HepG2 (cell line): ENCODE data around the gene RERE. TPM values are rescaled to one million over a fixed set of nuclear protein-coding genes. Genes with fewer than 3 reads are reported as not detected.

ENCODE experiments used
- CHD4 ChIP-seq: fragments of 200-600 bp; sonication (generic); IDR thresholded peaks from 2 replicates; pipeline ENCODE4 v1.7.0; 2017; ENCODE audit warnings: mild to moderate bottlenecking, low read length, borderline replicate concordance
- FOSL2 ChIP-seq: sonication (generic); formaldehyde crosslinking; IDR thresholded peaks from 2 replicates; pipeline ENCODE4 v1.4.0; 2020; ENCODE audit warnings: missing genetic modification reagents
- FOXA1 ChIP-seq, 2 experiments: fragments of 450-650 bp in 1 of 2; sonication (generic) in 1 of 2; formaldehyde crosslinking in 1 of 2; IDR thresholded peaks; 2 replicates each; pipeline versions ENCODE4 v1.4.0 to v1.6.1; 2016 to 2020; ENCODE audit warnings: missing genetic modification reagents in 1 of 2
- FOXJ3 ChIP-seq: sonication (generic); formaldehyde crosslinking; IDR thresholded peaks from 2 replicates; pipeline ENCODE4 v1.4.0; 2020; ENCODE audit warnings: missing genetic modification reagents, mild to moderate bottlenecking, borderline replicate concordance
- HMG20A ChIP-seq: IDR thresholded peaks from 2 replicates; pipeline ENCODE4 v1.6.1; 2016; ENCODE audit warnings: borderline replicate concordance
- HOXA3 ChIP-seq: sonication (generic); formaldehyde crosslinking; IDR thresholded peaks from 2 replicates; pipeline ENCODE4 v1.5.0; 2020; ENCODE audit warnings: missing genetic modification reagents
- NCOA2 ChIP-seq: sonication (generic); formaldehyde crosslinking; IDR thresholded peaks from 2 replicates; pipeline ENCODE4 v1.8.0; 2022; ENCODE audit warnings: inconsistent platforms
- NFATC3 ChIP-seq: sonication (generic); formaldehyde crosslinking; IDR thresholded peaks from 2 replicates; pipeline ENCODE4 v1.5.1; 2020; ENCODE audit warnings: mild to moderate bottlenecking, missing genetic modification reagents
- SALL2 ChIP-seq: sonication (generic); formaldehyde crosslinking; IDR thresholded peaks from 2 replicates; pipeline ENCODE4 v1.8.1; 2023; ENCODE audit warnings: mild to moderate bottlenecking, missing genetic modification reagents, inconsistent platforms
- YEATS4 ChIP-seq: sonication (generic); formaldehyde crosslinking; IDR thresholded peaks from 2 replicates; pipeline ENCODE4 v1.4.0; 2020; ENCODE audit warnings: missing genetic modification reagents, borderline replicate concordance
- ZBTB8A ChIP-seq: sonication (generic); formaldehyde crosslinking; IDR thresholded peaks from 2 replicates; pipeline ENCODE4 v1.4.0; 2020; ENCODE audit warnings: mild to moderate bottlenecking, low read depth, missing genetic modification reagents, borderline replicate concordance
- ZNF30 ChIP-seq: sonication (generic); formaldehyde crosslinking; IDR thresholded peaks from 2 replicates; pipeline ENCODE4 v1.5.0; 2020; ENCODE audit warnings: mild to moderate bottlenecking, missing genetic modification reagents
- ZNF335 ChIP-seq: sonication (generic); formaldehyde crosslinking; IDR thresholded peaks from 2 replicates; pipeline ENCODE4 v1.4.0; 2020; ENCODE audit warnings: missing genetic modification reagents
- ZNF350 ChIP-seq: sonication (generic); formaldehyde crosslinking; IDR thresholded peaks from 2 replicates; pipeline ENCODE4 v1.4.0; 2020; ENCODE audit warnings: mild to moderate bottlenecking, low read depth, missing genetic modification reagents, borderline replicate concordance
- ZNF484 ChIP-seq: sonication (generic); formaldehyde crosslinking; IDR thresholded peaks from 2 replicates; pipeline ENCODE4 v1.5.1; 2020; ENCODE audit warnings: mild to moderate bottlenecking, low read depth, missing genetic modification reagents, borderline replicate concordance
- ZNF496 ChIP-seq: sonication (generic); formaldehyde crosslinking; IDR thresholded peaks from 2 replicates; pipeline ENCODE4 v1.8.1; 2023; ENCODE audit warnings: mild to moderate bottlenecking, moderate library complexity, missing genetic modification reagents; ENCODE audit not compliant: insufficient replicate concordance
- ZNF678 ChIP-seq: sonication (generic); formaldehyde crosslinking; IDR thresholded peaks from 2 replicates; pipeline ENCODE4 v1.4.0; 2020; ENCODE audit warnings: mild to moderate bottlenecking, missing genetic modification reagents
- ZSCAN25 ChIP-seq: sonication (generic); formaldehyde crosslinking; IDR thresholded peaks from 2 replicates; pipeline ENCODE4 v1.8.0; 2022; ENCODE audit warnings: mild to moderate bottlenecking, missing genetic modification reagents
- ZSCAN29 ChIP-seq: sonication (generic); formaldehyde crosslinking; conservative IDR thresholded peaks from 2 replicates; pipeline ENCODE4 v1.4.0; 2020; ENCODE audit warnings: mild to moderate bottlenecking, missing genetic modification reagents
- polyA plus RNA-seq, 8 experiments: library from polyadenylated mRNA; depleted of rRNA in 3 of 8; stranded (reverse) in 7 of 8; unstranded in 1 of 8; fragments of >200 nt; fragmentation: Illumina TruSeq in 4 of 8; extraction: Trizol in 4 of 8; gene quantifications; 2 replicates each; pipeline versions ENCODE4 v1.2.1 to v1.2.3, GENCODE V29; 2011 to 2016; ENCODE audit warnings: low read depth in 4 of 8, missing spikeins in 1 of 8, mixed read lengths in 1 of 8; ENCODE audit not compliant: insufficient read depth in 1 of 8
- total RNA-seq, 5 experiments: library from RNA; depleted of rRNA; stranded (reverse); fragments of >200 nt; fragmentation: Illumina TruSeq; extraction: Trizol; gene quantifications; 2 replicates each; pipeline ENCODE4 v1.2.3, GENCODE V29; 2016; ENCODE audit warnings: low read depth in 1 of 5
- TF ChIP-seq, protein P1 (sequence below): IDR thresholded peaks from 2 replicates; pipeline ENCODE4 v1.6.1; 2016
- TF ChIP-seq, protein P2 (sequence below): sonication (generic); formaldehyde crosslinking; IDR thresholded peaks from 2 replicates; pipeline ENCODE4 v1.4.0; 2020; ENCODE audit warnings: low read depth, missing genetic modification reagents
- TF ChIP-seq, protein P3 (sequence below): sonication (generic); formaldehyde crosslinking; IDR thresholded peaks from 2 replicates; pipeline ENCODE4 v1.9.0; 2022; ENCODE audit warnings: low read depth, missing genetic modification reagents
- TF ChIP-seq, protein P4 (sequence below), 2 experiments: fragments of 450-650 bp in 1 of 2; sonication (generic) in 1 of 2; formaldehyde crosslinking; IDR thresholded peaks; 2 replicates each; pipeline versions ENCODE4 v1.5.0 to v1.8.0; 2020 to 2022; ENCODE audit warnings: mild to moderate bottlenecking in 1 of 2, missing genetic modification reagents in 1 of 2

RERE gene
- total and polyA plus RNA-seq, 2 of the 13 experiments (the other 11 are each of a cell fraction or from before 2014, with no cell fraction given) = 18.3 to 21.9 TPM

DNA sequence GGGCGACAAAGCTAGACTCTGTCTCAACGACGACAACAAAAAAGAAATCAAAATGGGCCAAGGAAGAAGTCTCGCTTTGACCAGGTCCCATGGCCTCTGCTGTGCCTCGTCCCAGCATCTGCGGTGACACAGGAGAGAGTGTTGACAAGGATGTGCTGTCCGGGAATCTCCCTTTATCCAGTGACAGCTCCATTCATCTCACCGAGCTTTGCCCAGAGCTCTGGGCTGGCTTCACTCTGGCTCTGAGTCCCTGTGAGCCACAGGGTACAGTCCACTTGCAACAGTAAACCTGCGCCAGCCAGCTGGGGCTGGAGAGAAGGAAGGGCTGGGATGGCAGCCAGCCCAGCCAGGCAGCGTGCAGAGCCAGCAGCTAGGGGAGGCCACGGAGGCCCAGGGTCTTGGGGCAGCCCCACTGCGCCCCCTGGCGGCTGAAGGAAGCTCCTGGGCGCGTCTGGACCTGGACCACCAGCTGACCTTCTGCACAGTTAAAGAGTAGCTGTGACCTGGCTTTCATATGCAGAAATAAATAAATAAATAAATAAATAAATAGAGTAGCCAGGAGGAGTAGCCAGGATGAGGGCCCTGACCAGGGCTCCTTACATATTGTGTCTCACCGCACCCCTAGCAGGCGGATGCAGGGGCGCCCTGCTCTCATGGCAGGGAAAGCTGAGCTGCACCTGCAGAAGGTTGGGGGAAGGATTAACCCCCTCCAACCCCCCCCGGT lies 31.4 kb upstream of the RERE start (continued):
- peak; percentile 61; the same call in 1 of the 2 replicates for TF ChIP-seq ZSCAN25 (CRISPR knock-in tag)
- peak; percentile 65 for TF ChIP-seq FOSL2 (CRISPR knock-in tag)
- TF ChIP-seq, protein P1, sequence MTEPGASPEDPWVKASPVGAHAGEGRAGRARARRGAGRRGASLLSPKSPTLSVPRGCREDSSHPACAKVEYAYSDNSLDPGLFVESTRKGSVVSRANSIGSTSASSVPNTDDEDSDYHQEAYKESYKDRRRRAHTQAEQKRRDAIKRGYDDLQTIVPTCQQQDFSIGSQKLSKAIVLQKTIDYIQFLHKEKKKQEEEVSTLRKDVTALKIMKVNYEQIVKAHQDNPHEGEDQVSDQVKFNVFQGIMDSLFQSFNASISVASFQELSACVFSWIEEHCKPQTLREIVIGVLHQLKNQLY (CRISPR knock-in tag) = 0 out of 2 replicates have a peak, but pooled peaks have one; percentile 29
- TF ChIP-seq ZSCAN29 (CRISPR knock-in tag) = no peak
- TF ChIP-seq ZNF335 (CRISPR knock-in tag) = no peak
- no peak for TF ChIP-seq ZNF678 (CRISPR knock-in tag)
- TF ChIP-seq SALL2 = no peak
- TF ChIP-seq ZNF496 = no peak
- TF ChIP-seq FOXJ3 = no peak
- TF ChIP-seq NCOA2 (CRISPR knock-in tag) = peak; percentile 47; the same call in 1 of the 2 replicates
- TF ChIP-seq, protein P2, sequence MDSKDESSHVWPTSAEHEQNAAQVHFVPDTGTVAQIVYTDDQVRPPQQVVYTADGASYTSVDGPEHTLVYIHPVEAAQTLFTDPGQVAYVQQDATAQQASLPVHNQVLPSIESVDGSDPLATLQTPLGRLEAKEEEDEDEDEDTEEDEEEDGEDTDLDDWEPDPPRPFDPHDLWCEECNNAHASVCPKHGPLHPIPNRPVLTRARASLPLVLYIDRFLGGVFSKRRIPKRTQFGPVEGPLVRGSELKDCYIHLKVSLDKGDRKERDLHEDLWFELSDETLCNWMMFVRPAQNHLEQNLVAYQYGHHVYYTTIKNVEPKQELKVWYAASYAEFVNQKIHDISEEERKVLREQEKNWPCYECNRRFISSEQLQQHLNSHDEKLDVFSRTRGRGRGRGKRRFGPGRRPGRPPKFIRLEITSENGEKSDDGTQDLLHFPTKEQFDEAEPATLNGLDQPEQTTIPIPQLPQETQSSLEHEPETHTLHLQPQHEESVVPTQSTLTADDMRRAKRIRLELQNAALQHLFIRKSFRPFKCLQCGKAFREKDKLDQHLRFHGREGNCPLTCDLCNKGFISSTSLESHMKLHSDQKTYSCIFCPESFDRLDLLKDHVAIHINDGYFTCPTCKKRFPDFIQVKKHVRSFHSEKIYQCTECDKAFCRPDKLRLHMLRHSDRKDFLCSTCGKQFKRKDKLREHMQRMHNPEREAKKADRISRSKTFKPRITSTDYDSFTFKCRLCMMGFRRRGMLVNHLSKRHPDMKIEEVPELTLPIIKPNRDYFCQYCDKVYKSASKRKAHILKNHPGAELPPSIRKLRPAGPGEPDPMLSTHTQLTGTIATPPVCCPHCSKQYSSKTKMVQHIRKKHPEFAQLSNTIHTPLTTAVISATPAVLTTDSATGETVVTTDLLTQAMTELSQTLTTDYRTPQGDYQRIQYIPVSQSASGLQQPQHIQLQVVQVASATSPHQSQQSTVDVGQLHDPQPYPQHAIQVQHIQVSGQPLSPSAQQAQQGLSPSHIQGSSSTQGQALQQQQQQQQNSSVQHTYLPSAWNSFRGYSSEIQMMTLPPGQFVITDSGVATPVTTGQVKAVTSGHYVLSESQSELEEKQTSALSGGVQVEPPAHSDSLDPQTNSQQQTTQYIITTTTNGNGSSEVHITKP (CRISPR knock-in tag) = peak; percentile 73; the same call in 1 of the 2 replicates
- no peak for TF ChIP-seq ZNF30 (CRISPR knock-in tag)
- no peak for TF ChIP-seq FOXA1 (IDR thresholded peaks at IDR 0.05)
- peak; percentile 59 for TF ChIP-seq FOXA1 (CRISPR knock-in tag; IDR thresholded peaks at IDR 0.05)
- TF ChIP-seq HMG20A (CRISPR knock-in tag) = peak; percentile 48; the same call in 1 of the 2 replicates
- TF ChIP-seq ZBTB8A (CRISPR knock-in tag) = no peak
- TF ChIP-seq NFATC3 (CRISPR knock-in tag) = no peak
- no peak for TF ChIP-seq CHD4
- peak; percentile 67; the same call in 1 of the 2 replicates for TF ChIP-seq HOXA3
- no peak; the same call in 1 of the 2 replicates for TF ChIP-seq ZNF350 (CRISPR knock-in tag)
- TF ChIP-seq, protein P3, sequence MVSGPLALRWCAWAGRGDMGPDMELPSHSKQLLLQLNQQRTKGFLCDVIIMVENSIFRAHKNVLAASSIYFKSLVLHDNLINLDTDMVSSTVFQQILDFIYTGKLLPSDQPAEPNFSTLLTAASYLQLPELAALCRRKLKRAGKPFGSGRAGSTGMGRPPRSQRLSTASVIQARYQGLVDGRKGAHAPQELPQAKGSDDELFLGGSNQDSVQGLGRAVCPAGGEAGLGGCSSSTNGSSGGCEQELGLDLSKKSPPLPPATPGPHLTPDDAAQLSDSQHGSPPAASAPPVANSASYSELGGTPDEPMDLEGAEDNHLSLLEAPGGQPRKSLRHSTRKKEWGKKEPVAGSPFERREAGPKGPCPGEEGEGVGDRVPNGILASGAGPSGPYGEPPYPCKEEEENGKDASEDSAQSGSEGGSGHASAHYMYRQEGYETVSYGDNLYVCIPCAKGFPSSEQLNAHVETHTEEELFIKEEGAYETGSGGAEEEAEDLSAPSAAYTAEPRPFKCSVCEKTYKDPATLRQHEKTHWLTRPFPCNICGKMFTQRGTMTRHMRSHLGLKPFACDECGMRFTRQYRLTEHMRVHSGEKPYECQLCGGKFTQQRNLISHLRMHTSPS (CRISPR knock-in tag) = peak; percentile 89
- TF ChIP-seq, protein P4, sequence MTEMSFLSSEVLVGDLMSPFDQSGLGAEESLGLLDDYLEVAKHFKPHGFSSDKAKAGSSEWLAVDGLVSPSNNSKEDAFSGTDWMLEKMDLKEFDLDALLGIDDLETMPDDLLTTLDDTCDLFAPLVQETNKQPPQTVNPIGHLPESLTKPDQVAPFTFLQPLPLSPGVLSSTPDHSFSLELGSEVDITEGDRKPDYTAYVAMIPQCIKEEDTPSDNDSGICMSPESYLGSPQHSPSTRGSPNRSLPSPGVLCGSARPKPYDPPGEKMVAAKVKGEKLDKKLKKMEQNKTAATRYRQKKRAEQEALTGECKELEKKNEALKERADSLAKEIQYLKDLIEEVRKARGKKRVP (CRISPR knock-in tag; IDR thresholded peaks at IDR 0.05) = no peak
- no peak for TF ChIP-seq YEATS4 (CRISPR knock-in tag)
- TF ChIP-seq ZNF484 = no peak
